Measurements from ENCODE around the gene MRPL12.

GRCh38 chr17:81720267-81721071, 17.3 kb downstream of the MRPL12 start:
- no peak for TF ChIP-seq CTCF (IDR thresholded peaks at IDR 0.05; ENCODE audit: borderline replicate concordance, extremely low read depth, low read length, poor library complexity, severe bottlenecking)
- no peak for TF ChIP-seq EZH2 (IDR thresholded peaks at IDR 0.05; ENCODE audit: borderline replicate concordance, low read depth, low read length, severe bottlenecking)
